GM21619 (cell line): ENCODE measurements around the gene DEDD2.
"Not testable (repeated sequence)": the region's sequence is repeated elsewhere in the genome, so short reads cannot be mapped to it uniquely, and the experiment has no call there.

Experiments used
- ATAC-seq: cut with Tn5 transposase; IDR thresholded peaks from one replicate; pipeline ENCODE4 v1.9.1; 2021; ENCODE audit not compliant: unreplicated experiment

The DEDD2 gene

GRCh38 chr19:42217520-42218437 is at the start of gene DEDD2:
TSS of gene DEDD2 (minus strand) at chr19:42217677. CDS start at chr19:42217007, 670 bp downstream.
- peak; percentile 51 for ATAC-seq

- not testable (repeated sequence) for ATAC-seq
Observed at GRCh38 chr19:42266928-42267603, 49.6 kb upstream of the DEDD2 start.

- not testable (repeated sequence) for ATAC-seq
Observed at GRCh38 chr19:42266105-42266504, 48.6 kb upstream of the DEDD2 start.

GRCh38 chr19:42261763-42262162 is 44.3 kb upstream of the DEDD2 start:
- no peak for ATAC-seq

GRCh38 chr19:42257842-42258241 is 40.4 kb upstream of the DEDD2 start:
- not testable (repeated sequence) for ATAC-seq

- no peak for ATAC-seq
Observed at GRCh38 chr19:42255766-42256745, 38.6 kb upstream of the DEDD2 start.

- ATAC-seq: peak; percentile 57
Observed at GRCh38 chr19:42254850-42255765, 37.6 kb upstream of the DEDD2 start, which contains the start of gene ERF. TSS of gene ERF (minus strand) at chr19:42255128. CDS start at chr19:42254999, 129 bp downstream.

GRCh38 chr19:42254089-42254849 is 36.8 kb upstream of the DEDD2 start:
- ATAC-seq: no peak

- ATAC-seq: no peak
Observed at GRCh38 chr19:42253245-42254088, 36.0 kb upstream of the DEDD2 start.

- no peak for ATAC-seq
Observed at GRCh38 chr19:42252365-42253244, 35.1 kb upstream of the DEDD2 start.

- ATAC-seq: no peak
Observed at GRCh38 chr19:42251572-42252358, 34.3 kb upstream of the DEDD2 start.

GRCh38 chr19:42250666-42251531 is 33.4 kb upstream of the DEDD2 start:
- ATAC-seq: no peak

GRCh38 chr19:42250183-42250665 is 32.7 kb upstream of the DEDD2 start:
- ATAC-seq: no peak

GRCh38 chr19:42249769-42250168 is 32.3 kb upstream of the DEDD2 start:
- no peak for ATAC-seq

- ATAC-seq: no peak
Observed at GRCh38 chr19:42249149-42249750, 31.8 kb upstream of the DEDD2 start.
